GM23338 (cell line): ENCODE measurements around the gene TMED3. TPM values are rescaled to one million over a fixed set of nuclear protein-coding genes. Genes with fewer than 3 reads are reported as not detected.

Experiments
- ATAC-seq: fragments of 200-7000 bp; cut with Tn5 transposase; 3 replicates; pipeline ENCODE4 v1.9.1; 2020
- DNase-seq: peaks from one replicate; pipeline ENCODE4 v3.0.0-alpha.2; 2015; ENCODE audit warnings: low spot score
- H2AFZ ChIP-seq: fragments of 200-600 bp; sonication (generic); 2 replicates; pipeline ENCODE4 v1.8.0; 2016; ENCODE audit warnings: antibody characterized with exemption, mild to moderate bottlenecking, moderate library complexity
- H3F3A ChIP-seq: fragments of 200-600 bp; sonication (generic); replicated peaks from 2 replicates; pipeline ENCODE4 v1.8.0; 2017; ENCODE audit warnings: antibody characterized with exemption, mixed run types, low read depth
- H3K27ac ChIP-seq: fragments of 200-600 bp; sonication (generic); 2 replicates; pipeline ENCODE4 v1.6.1; 2016; ENCODE audit warnings: low read depth
- H3K27me3 ChIP-seq: fragments of 200-600 bp; sonication (generic); 2 replicates; pipeline ENCODE4 v1.8.0; 2016; ENCODE audit warnings: mild to moderate bottlenecking, mixed run types, moderate library complexity; ENCODE audit not compliant: insufficient read depth
- H3K36me3 ChIP-seq: fragments of 200-600 bp; sonication (generic); 2 replicates; pipeline ENCODE4 v1.8.0; 2016; ENCODE audit warnings: mild to moderate bottlenecking; ENCODE audit not compliant: insufficient read depth
- H3K4me1 ChIP-seq: fragments of 200-600 bp; sonication (generic); 2 replicates; pipeline ENCODE4 v1.8.0; 2016; ENCODE audit warnings: mild to moderate bottlenecking, moderate library complexity; ENCODE audit not compliant: insufficient read depth
- H3K4me2 ChIP-seq: fragments of 200-600 bp; sonication (generic); 2 replicates; pipeline ENCODE4 v1.7.1; 2017; ENCODE audit warnings: mixed run types
- H3K4me3 ChIP-seq: fragments of 200-600 bp; sonication (generic); 2 replicates; pipeline ENCODE4 v1.6.1; 2016; ENCODE audit warnings: mixed run types
- H3K79me2 ChIP-seq: fragments of 200-600 bp; sonication (generic); replicated peaks from 2 replicates; pipeline ENCODE4 v1.8.0; 2017; ENCODE audit warnings: mild to moderate bottlenecking; ENCODE audit not compliant: insufficient read depth
- H3K9me2 ChIP-seq: fragments of 200-600 bp; sonication (generic); 2 replicates; pipeline ENCODE4 v1.8.0; 2017; ENCODE audit not compliant: insufficient read depth
- H4K20me1 ChIP-seq: fragments of 200-600 bp; sonication (generic); replicated peaks from 2 replicates; pipeline ENCODE4 v1.8.0; 2017; ENCODE audit warnings: mild to moderate bottlenecking; ENCODE audit not compliant: insufficient read depth
- H3K27ac Mint-ChIP-seq: 2 replicates; pipeline ENCODE4 v1.8.0; 2020; ENCODE audit warnings: inconsistent platforms, mild to moderate bottlenecking, moderate library complexity, mixed read lengths
- H3K27me3 Mint-ChIP-seq: 3 replicates; pipeline ENCODE4 v1.8.0; 2022; ENCODE audit warnings: low read depth, mild to moderate bottlenecking, moderate library complexity, mixed read lengths, inconsistent platforms; ENCODE audit not compliant: insufficient read depth, poor library complexity
- H3K36me3 Mint-ChIP-seq: 3 replicates; pipeline ENCODE4 v1.8.0; 2021; ENCODE audit warnings: low read depth, mild to moderate bottlenecking, inconsistent platforms, moderate library complexity, mixed read lengths
- H3K4me1 Mint-ChIP-seq: 3 replicates; pipeline ENCODE4 v1.8.0; 2020; ENCODE audit warnings: mild to moderate bottlenecking, inconsistent platforms, mixed read lengths
- H3K4me3 Mint-ChIP-seq: 3 replicates; pipeline ENCODE4 v1.8.0; 2021; ENCODE audit warnings: moderate library complexity, mild to moderate bottlenecking, inconsistent platforms, mixed read lengths
- H3K9me3 Mint-ChIP-seq: 3 replicates; pipeline ENCODE4 v1.8.0; 2020; ENCODE audit warnings: moderate library complexity, mild to moderate bottlenecking, inconsistent platforms, mixed read lengths
- CREB1 ChIP-seq: fragments of 250-450 bp; sonication (Bioruptor Pico); IDR thresholded peaks from 2 replicates; pipeline ENCODE4 v1.5.0; 2020; ENCODE audit warnings: low read depth, mild to moderate bottlenecking, moderate library complexity
- EZH2 ChIP-seq: fragments of 200-600 bp; sonication (generic); IDR thresholded peaks from one replicate; pipeline ENCODE4 v1.8.0; 2017; ENCODE audit warnings: antibody characterized with exemption, mild to moderate bottlenecking, low read depth; ENCODE audit not compliant: unreplicated experiment
- EZH2phosphoT487 ChIP-seq: fragments of 200-600 bp; sonication (generic); IDR thresholded peaks from one replicate; pipeline ENCODE4 v1.8.1; 2018; ENCODE audit warnings: antibody characterized with exemption; ENCODE audit not compliant: unreplicated experiment
- JUNB ChIP-seq: IDR thresholded peaks from one replicate; pipeline ENCODE4 v1.6.1; 2016; ENCODE audit warnings: antibody characterized with exemption; ENCODE audit not compliant: unreplicated experiment
- NANOG ChIP-seq: IDR thresholded peaks from 2 replicates; pipeline ENCODE4 v1.6.1; 2016; ENCODE audit warnings: antibody characterized with exemption, borderline replicate concordance
- POLR2AphosphoS5 ChIP-seq: IDR thresholded peaks from 2 replicates; pipeline ENCODE4 v1.6.1; 2016; ENCODE audit warnings: antibody characterized with exemption, low read depth
- STAT1 ChIP-seq: IDR thresholded peaks from one replicate; pipeline ENCODE4 v1.6.1; 2016; ENCODE audit warnings: antibody characterized with exemption; ENCODE audit not compliant: unreplicated experiment
- ZNF114 ChIP-seq: fragments of 250-450 bp; sonication (Bioruptor Pico); IDR thresholded peaks from 2 replicates; pipeline ENCODE4 v1.5.0; 2020; ENCODE audit warnings: mild to moderate bottlenecking, moderate library complexity
- ZNF331 ChIP-seq: fragments of 250-450 bp; sonication (Bioruptor Pico); IDR thresholded peaks from 2 replicates; pipeline ENCODE4 v1.5.0; 2020; ENCODE audit warnings: low read depth, mild to moderate bottlenecking, moderate library complexity
- polyA plus RNA-seq: library from polyadenylated mRNA; unstranded; fragments of >200 nt; fragmentation: Nextera tagmentation; extraction: Ambion mirVana; gene quantifications from 2 replicates; pipeline ENCODE4 v1.2.1, GENCODE V29; 2016
- total RNA-seq: library from RNA; depleted of rRNA; stranded (reverse); fragments of >200 nt; shearing (Covaris generic); gene quantifications from 2 replicates; pipeline ENCODE4 v1.2.3, GENCODE V29; 2014
- TF ChIP-seq, protein P1 (sequence below): IDR thresholded peaks from one replicate; pipeline ENCODE4 v1.6.1; 2018; ENCODE audit warnings: antibody characterized with exemption; ENCODE audit not compliant: unreplicated experiment
- TF ChIP-seq, protein P2 (sequence below): IDR thresholded peaks from 2 replicates; pipeline ENCODE4 v1.6.1; 2016; ENCODE audit warnings: antibody characterized with exemption
- TF ChIP-seq, protein P3 (sequence below), 2 experiments: fragments of 200-600 bp in 1 of 2; sonication (generic) in 1 of 2; conservative IDR thresholded peaks; 2 replicates each; pipeline versions ENCODE4 v1.5.1 to v1.6.1; 2016 to 2017; ENCODE audit warnings: antibody characterized with exemption in 2 of 2, low read depth in 2 of 2, mild to moderate bottlenecking in 2 of 2, moderate library complexity in 1 of 2
- TF ChIP-seq, protein P4 (sequence below): fragments of 250-450 bp; sonication (Bioruptor Pico); IDR thresholded peaks from 2 replicates; pipeline ENCODE4 v1.5.0; 2020; ENCODE audit warnings: mild to moderate bottlenecking, moderate library complexity

The TMED3 gene
- total and polyA plus RNA-seq, 2 experiments from 2014 or later: 33.7 to 49.2 TPM

DNA sequence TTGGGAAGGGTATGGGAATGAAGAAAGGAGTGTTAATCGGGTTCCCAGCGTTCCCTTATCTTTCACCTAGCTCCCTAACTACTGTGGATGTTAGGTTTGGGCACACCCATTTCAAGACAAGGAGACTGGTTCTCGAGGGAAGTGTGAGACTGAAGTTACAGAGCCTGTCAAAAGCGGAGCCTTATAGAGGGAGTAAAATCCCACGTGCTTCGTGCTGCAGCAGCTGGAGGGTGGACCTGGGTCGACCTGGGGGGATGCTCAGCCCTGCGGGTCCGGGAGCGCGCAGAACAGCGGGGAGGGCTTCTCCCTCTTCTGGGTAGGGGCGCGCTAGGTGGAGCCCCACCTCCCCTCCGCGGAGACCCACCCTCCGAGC is 314 bp upstream of the TMED3 start:
- Histone ChIP-seq H3K27ac (no peak overlapping the region), H3K36me3 (peaks cover 17% of the 10 kb centered on the region), H3K79me2 (peaks cover 17% of the 10 kb centered on the region), H3K4me3 (peak overlapping the region; percentile 92), H3K27me3 (peaks cover 42% of the 10 kb centered on the region), H4K20me1 (no peaks in the 10 kb centered on the region; the same call in 1 of the 2 replicates), H3K4me1 (peaks cover 10% of the 10 kb centered on the region), H3F3A (no peaks in the 10 kb centered on the region), H3K4me2 (peak overlapping the region; percentile 89), H2AFZ (peak overlapping the region; percentile 99), H3K9me2 (no peaks in the 10 kb centered on the region)
- ATAC-seq (peak; percentile 72), DNase-seq (peak; percentile 68)
- Mint-ChIP-seq H3K9me3 (no peaks in the 10 kb centered on the region), H3K27me3 (peaks cover 20% of the 10 kb centered on the region), H3K4me3 (peak overlapping the region; percentile 93), H3K27ac (no peak overlapping the region), H3K36me3 (peaks cover 23% of the 10 kb centered on the region), H3K4me1 (peaks cover 12% of the 10 kb centered on the region)
- TF ChIP-seq JUNB (no peak), EZH2 (no peak), CREB1 (CRISPR knock-in tag) (no peak), STAT1 (no peak), POLR2AphosphoS5 (no peak), ZNF114 (CRISPR knock-in tag) (no peak), EZH2phosphoT487 (no peak), NANOG (no peak), ZNF331 (CRISPR knock-in tag) (no peak)
- TF ChIP-seq, protein P1, sequence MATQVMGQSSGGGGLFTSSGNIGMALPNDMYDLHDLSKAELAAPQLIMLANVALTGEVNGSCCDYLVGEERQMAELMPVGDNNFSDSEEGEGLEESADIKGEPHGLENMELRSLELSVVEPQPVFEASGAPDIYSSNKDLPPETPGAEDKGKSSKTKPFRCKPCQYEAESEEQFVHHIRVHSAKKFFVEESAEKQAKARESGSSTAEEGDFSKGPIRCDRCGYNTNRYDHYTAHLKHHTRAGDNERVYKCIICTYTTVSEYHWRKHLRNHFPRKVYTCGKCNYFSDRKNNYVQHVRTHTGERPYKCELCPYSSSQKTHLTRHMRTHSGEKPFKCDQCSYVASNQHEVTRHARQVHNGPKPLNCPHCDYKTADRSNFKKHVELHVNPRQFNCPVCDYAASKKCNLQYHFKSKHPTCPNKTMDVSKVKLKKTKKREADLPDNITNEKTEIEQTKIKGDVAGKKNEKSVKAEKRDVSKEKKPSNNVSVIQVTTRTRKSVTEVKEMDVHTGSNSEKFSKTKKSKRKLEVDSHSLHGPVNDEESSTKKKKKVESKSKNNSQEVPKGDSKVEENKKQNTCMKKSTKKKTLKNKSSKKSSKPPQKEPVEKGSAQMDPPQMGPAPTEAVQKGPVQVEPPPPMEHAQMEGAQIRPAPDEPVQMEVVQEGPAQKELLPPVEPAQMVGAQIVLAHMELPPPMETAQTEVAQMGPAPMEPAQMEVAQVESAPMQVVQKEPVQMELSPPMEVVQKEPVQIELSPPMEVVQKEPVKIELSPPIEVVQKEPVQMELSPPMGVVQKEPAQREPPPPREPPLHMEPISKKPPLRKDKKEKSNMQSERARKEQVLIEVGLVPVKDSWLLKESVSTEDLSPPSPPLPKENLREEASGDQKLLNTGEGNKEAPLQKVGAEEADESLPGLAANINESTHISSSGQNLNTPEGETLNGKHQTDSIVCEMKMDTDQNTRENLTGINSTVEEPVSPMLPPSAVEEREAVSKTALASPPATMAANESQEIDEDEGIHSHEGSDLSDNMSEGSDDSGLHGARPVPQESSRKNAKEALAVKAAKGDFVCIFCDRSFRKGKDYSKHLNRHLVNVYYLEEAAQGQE: no peak
- TF ChIP-seq, protein P2, sequence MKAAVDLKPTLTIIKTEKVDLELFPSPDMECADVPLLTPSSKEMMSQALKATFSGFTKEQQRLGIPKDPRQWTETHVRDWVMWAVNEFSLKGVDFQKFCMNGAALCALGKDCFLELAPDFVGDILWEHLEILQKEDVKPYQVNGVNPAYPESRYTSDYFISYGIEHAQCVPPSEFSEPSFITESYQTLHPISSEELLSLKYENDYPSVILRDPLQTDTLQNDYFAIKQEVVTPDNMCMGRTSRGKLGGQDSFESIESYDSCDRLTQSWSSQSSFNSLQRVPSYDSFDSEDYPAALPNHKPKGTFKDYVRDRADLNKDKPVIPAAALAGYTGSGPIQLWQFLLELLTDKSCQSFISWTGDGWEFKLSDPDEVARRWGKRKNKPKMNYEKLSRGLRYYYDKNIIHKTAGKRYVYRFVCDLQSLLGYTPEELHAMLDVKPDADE: no peak
- TF ChIP-seq, protein P3, sequence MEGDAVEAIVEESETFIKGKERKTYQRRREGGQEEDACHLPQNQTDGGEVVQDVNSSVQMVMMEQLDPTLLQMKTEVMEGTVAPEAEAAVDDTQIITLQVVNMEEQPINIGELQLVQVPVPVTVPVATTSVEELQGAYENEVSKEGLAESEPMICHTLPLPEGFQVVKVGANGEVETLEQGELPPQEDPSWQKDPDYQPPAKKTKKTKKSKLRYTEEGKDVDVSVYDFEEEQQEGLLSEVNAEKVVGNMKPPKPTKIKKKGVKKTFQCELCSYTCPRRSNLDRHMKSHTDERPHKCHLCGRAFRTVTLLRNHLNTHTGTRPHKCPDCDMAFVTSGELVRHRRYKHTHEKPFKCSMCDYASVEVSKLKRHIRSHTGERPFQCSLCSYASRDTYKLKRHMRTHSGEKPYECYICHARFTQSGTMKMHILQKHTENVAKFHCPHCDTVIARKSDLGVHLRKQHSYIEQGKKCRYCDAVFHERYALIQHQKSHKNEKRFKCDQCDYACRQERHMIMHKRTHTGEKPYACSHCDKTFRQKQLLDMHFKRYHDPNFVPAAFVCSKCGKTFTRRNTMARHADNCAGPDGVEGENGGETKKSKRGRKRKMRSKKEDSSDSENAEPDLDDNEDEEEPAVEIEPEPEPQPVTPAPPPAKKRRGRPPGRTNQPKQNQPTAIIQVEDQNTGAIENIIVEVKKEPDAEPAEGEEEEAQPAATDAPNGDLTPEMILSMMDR (conservative IDR thresholded peaks at IDR 0.05; ENCODE audit: low read depth in 2 of 2): no peak
- TF ChIP-seq, protein P4, sequence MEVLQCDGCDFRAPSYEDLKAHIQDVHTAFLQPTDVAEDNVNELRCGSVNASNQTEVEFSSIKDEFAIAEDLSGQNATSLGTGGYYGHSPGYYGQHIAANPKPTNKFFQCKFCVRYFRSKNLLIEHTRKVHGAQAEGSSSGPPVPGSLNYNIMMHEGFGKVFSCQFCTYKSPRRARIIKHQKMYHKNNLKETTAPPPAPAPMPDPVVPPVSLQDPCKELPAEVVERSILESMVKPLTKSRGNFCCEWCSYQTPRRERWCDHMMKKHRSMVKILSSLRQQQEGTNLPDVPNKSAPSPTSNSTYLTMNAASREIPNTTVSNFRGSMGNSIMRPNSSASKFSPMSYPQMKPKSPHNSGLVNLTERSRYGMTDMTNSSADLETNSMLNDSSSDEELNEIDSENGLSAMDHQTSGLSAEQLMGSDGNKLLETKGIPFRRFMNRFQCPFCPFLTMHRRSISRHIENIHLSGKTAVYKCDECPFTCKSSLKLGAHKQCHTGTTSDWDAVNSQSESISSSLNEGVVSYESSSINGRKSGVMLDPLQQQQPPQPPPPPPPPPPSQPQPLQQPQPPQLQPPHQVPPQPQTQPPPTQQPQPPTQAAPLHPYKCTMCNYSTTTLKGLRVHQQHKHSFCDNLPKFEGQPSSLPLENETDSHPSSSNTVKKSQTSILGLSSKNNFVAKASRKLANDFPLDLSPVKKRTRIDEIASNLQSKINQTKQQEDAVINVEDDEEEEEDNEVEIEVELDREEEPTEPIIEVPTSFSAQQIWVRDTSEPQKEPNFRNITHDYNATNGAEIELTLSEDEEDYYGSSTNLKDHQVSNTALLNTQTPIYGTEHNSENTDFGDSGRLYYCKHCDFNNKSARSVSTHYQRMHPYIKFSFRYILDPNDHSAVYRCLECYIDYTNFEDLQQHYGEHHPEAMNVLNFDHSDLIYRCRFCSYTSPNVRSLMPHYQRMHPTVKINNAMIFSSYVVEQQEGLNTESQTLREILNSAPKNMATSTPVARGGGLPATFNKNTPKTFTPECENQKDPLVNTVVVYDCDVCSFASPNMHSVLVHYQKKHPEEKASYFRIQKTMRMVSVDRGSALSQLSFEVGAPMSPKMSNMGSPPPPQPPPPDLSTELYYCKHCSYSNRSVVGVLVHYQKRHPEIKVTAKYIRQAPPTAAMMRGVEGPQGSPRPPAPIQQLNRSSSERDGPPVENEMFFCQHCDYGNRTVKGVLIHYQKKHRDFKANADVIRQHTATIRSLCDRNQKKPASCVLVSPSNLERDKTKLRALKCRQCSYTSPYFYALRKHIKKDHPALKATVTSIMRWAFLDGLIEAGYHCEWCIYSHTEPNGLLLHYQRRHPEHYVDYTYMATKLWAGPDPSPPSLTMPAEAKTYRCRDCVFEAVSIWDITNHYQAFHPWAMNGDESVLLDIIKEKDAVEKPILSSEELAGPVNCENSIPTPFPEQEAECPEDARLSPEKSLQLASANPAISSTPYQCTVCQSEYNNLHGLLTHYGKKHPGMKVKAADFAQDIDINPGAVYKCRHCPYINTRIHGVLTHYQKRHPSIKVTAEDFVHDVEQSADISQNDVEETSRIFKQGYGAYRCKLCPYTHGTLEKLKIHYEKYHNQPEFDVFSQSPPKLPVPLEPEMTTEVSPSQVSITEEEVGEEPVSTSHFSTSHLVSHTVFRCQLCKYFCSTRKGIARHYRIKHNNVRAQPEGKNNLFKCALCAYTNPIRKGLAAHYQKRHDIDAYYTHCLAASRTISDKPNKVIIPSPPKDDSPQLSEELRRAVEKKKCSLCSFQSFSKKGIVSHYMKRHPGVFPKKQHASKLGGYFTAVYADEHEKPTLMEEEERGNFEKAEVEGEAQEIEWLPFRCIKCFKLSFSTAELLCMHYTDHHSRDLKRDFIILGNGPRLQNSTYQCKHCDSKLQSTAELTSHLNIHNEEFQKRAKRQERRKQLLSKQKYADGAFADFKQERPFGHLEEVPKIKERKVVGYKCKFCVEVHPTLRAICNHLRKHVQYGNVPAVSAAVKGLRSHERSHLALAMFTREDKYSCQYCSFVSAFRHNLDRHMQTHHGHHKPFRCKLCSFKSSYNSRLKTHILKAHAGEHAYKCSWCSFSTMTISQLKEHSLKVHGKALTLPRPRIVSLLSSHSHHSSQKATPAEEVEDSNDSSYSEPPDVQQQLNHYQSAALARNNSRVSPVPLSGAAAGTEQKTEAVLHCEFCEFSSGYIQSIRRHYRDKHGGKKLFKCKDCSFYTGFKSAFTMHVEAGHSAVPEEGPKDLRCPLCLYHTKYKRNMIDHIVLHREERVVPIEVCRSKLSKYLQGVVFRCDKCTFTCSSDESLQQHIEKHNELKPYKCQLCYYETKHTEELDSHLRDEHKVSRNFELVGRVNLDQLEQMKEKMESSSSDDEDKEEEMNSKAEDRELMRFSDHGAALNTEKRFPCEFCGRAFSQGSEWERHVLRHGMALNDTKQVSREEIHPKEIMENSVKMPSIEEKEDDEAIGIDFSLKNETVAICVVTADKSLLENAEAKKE: no peak
